Epithelial cell of proximal tubule (primary cell): ENCODE measurements around the gene ASRGL1. TPM values are rescaled to one million over a fixed set of nuclear protein-coding genes. Genes with fewer than 3 reads are reported as not detected.
A peak's percentile ranks its signal among the peaks of the same experiment; 100 is the strongest.

Experiments
- DNase-seq: peaks from one replicate; pipeline ENCODE4 v3.0.0-alpha.2; 2011; ENCODE audit warnings: low read depth
- H3K4me3 ChIP-seq: 2 replicates; pipeline ENCODE4 v1.5.1; 2011; ENCODE audit warnings: low read depth, mild to moderate bottlenecking, low read length
- CTCF ChIP-seq: conservative IDR thresholded peaks from 2 replicates; pipeline ENCODE4 v1.5.1; 2012; ENCODE audit warnings: low read depth, mild to moderate bottlenecking, low read length
- total RNA-seq: library from RNA; depleted of rRNA; stranded (reverse); fragments of >200 nt; gene quantifications from 2 replicates; pipeline ENCODE4 v1.2.3, GENCODE V29; 2015

ASRGL1 gene
- total RNA-seq, 1 donor from 2014 or later: 19.7 TPM

GRCh38 chr11:62390237-62390636 lies 53.0 kb downstream of the ASRGL1 start:
- TF ChIP-seq CTCF: no peak
- no peak overlapping the region for H3K4me3 ChIP-seq
- no peak for DNase-seq

GRCh38 chr11:62390722-62391121 lies 53.5 kb downstream of the ASRGL1 start:
- no peak for DNase-seq
- TF ChIP-seq CTCF: no peak
- H3K4me3 ChIP-seq: no peak overlapping the region

GRCh38 chr11:62391642-62392425 lies 54.6 kb downstream of the ASRGL1 start:
- TF ChIP-seq CTCF: no peak
- no peak overlapping the region for H3K4me3 ChIP-seq
- no peak for DNase-seq

GRCh38 chr11:62392506-62392905 lies 55.3 kb downstream of the ASRGL1 start:
- no peak for DNase-seq
- TF ChIP-seq CTCF: no peak
- H3K4me3 ChIP-seq: no peak overlapping the region

- DNase-seq: no peak
- H3K4me3 ChIP-seq: no peak overlapping the region
- TF ChIP-seq CTCF: peak; percentile 44
Observed at GRCh38 chr11:62393061-62393611, 55.9 kb downstream of the ASRGL1 start.

GRCh38 chr11:62393735-62394134 lies 56.5 kb downstream of the ASRGL1 start:
- TF ChIP-seq CTCF: no peak
- H3K4me3 ChIP-seq: no peak overlapping the region
- DNase-seq: no peak
